Activated CD8-positive, alpha-beta memory T cell treated with anti-CD3 and anti-CD28 coated beads, Interleukin-2, amount 50 U/mL, for 4 hours (primary cell): ENCODE data around the gene DSC1.
"Not testable (repeated sequence)": the region's sequence is repeated elsewhere in the genome, so short reads cannot be mapped to it uniquely, and the experiment has no call there.

Experiments used
- DNase-seq: peaks from one replicate; pipeline ENCODE4 v3.0.0-alpha.2; 2020

DSC1 gene

GRCh38 chr18:31170335-31170734 lies 7.7 kb upstream of the DSC1 start:
- no peak for DNase-seq

GRCh38 chr18:31162419-31162793 lies 250 bp downstream of the DSC1 start:
- no peak for DNase-seq

GRCh38 chr18:31161757-31162418 lies 768 bp downstream of the DSC1 start:
- no peak for DNase-seq

GRCh38 chr18:31156821-31157763 lies 5.6 kb downstream of the DSC1 start:
- DNase-seq, result no peak

GRCh38 chr18:31155498-31155897 lies 7.2 kb downstream of the DSC1 start:
- DNase-seq, result no peak

GRCh38 chr18:31154181-31154580 lies 8.5 kb downstream of the DSC1 start:
- no peak for DNase-seq

GRCh38 chr18:31149351-31149750 lies 13.3 kb downstream of the DSC1 start:
- DNase-seq, result no peak

- DNase-seq, result no peak
These were observed 14.1 kb downstream of the DSC1 start for GRCh38 chr18:31148600-31148999.

- no peak for DNase-seq
These were observed 15.8 kb downstream of the DSC1 start for GRCh38 chr18:31146809-31147208.

GRCh38 chr18:31143025-31143424 lies 19.6 kb downstream of the DSC1 start:
- DNase-seq, result no peak

- no peak for DNase-seq
These were observed 23.9 kb downstream of the DSC1 start for GRCh38 chr18:31138709-31139108.

- no peak for DNase-seq
These were observed 27.6 kb downstream of the DSC1 start for GRCh38 chr18:31134988-31135529.

- DNase-seq, result no peak
These were observed 33.1 kb downstream of the DSC1 start for GRCh38 chr18:31129398-31130115.

- no peak for DNase-seq
These were observed 36.8 kb downstream of the DSC1 start for GRCh38 chr18:31125878-31126277.

- DNase-seq, result not testable (repeated sequence)
These were observed 39.5 kb downstream of the DSC1 start for GRCh38 chr18:31123125-31123524.

GRCh38 chr18:31120594-31120993 lies 42.1 kb downstream of the DSC1 start:
- no peak for DNase-seq

GRCh38 chr18:31116853-31117595 lies 45.6 kb downstream of the DSC1 start:
- no peak for DNase-seq

- no peak for DNase-seq
These were observed 49.9 kb downstream of the DSC1 start for GRCh38 chr18:31112804-31113203.

- no peak for DNase-seq
These were observed 56.9 kb downstream of the DSC1 start for GRCh38 chr18:31105733-31106132.

- no peak for DNase-seq
These were observed 58.2 kb downstream of the DSC1 start for GRCh38 chr18:31104444-31104843.

GRCh38 chr18:31103423-31103822 lies 59.2 kb downstream of the DSC1 start:
- DNase-seq, result no peak

GRCh38 chr18:31102941-31103340 lies 59.7 kb downstream of the DSC1 start:
- no peak for DNase-seq
